ENCODE results near the gene SPDEF.
A peak's percentile ranks its signal among the peaks of the same experiment; 100 is the strongest.

The SPDEF gene

DNA sequence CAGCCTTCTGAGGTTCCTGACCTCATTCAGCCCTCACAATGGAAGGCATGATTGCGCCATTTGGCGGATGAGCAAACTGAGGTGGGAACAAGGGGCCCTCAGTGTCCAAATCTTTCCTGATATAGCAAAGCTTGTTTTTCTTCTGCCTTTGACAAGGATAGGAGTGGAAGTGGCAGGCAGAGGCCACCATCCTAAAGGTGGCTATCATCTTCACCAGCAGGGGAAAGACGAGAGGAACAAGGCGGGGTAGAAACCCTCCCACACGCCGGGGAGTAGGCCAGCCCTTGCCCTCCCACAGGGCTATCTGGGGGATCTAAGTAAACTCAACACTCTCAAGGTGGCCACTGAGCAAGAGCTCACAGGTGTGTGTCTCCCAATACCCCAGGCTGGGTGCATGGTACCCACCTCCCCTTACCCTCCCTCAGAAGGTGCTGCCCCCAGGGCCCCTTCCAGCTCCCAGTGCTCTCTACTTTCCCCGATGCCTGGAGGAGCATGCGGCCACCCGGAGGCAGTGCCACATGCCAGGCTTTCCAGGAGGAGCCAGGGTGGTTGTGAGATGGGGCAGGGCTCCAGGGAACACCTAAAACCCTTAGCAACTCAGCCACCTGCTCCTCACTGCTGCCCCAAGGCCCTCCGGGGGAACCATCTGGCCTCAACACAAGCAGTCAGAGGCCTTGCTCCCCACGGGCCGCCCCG lies 11.2 kb downstream of the SPDEF start:
- peak; percentile 20 for ATAC-seq
- no peak for DNase-seq

DNA sequence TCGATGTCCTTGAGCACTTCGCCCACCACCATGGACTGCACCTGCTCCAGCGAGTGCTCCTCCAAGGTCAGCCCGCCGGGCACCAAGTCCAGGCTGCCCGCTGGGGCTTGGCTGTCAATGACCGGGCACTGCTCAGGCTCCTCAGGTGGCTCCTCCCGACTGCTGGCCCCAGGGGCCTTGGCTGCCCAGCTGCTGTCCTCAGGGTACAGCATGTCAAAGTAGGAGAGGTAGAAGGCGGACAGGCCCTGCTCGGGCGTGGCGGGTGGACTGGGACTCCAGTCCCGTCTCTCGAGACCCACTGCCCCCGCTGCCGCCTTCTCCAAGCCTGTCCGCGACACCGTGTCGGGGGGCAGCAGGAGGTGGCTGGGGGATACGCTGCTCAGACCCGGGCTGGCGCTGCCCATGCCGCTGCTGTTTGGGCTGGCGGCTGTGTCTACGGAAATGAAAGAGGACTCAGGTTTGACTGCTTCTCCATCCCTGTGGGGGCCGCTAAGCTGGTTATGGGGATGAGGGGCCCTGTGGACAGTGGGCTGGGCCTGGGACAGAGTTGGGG lies 12.0 kb downstream of the SPDEF start:
- no peak for DNase-seq
- no peak for ATAC-seq

DNA sequence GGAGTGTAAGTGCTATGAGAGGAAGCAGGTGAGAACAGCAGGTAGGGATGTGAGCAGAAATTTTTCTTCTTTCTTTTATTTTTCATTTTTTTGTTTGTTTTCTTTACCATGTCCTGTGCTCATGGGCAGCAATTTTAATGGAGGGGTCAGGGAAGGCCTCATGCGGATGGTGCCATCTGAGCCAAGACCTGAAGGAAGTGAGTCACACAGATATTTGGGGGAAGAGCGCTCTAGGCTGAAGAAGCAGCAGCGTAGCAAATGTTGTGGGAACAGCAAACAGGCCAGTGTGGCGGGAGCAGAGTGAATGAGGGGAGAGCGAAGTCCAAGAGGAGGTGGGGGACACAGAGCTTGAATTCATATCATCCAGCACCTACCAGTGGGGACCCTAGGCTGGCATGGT lies 12.7 kb downstream of the SPDEF start:
- DNase-seq: no peak

GRCh38 chr6:34540841-34541240 lies 15.3 kb downstream of the SPDEF start:
- DNase-seq (no peak), ATAC-seq (no peak)

More for the DNA sequence above, 12.7 kb downstream of the SPDEF start:
- no peak for ATAC-seq

GRCh38 chr6:34540222-34540621 lies 15.9 kb downstream of the SPDEF start:
- no peak for ATAC-seq

DNA sequence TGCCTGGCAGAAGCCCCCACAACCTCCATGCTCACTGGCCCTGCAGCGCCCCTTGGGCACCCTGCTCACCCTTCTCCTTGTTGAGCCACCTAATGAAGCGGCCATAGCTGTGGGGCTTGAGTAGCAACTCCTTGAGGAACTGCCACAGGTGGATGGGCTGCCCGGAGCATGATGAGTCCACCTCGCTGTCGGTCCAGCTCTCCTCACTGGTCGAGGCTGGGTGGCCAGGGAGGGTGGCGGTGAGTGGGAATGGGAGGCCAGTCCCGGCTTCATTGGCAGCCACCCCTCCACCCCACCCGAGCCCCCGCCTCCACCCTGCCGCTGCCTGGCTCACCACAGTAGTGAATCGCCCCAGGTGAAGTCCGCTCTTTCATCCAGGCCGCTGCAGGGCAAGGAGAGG lies 16.9 kb downstream of the SPDEF start:
- DNase-seq: no peak

More at GRCh38 chr6:34540222-34540621, 15.9 kb downstream of the SPDEF start:
- no peak for DNase-seq

DNA sequence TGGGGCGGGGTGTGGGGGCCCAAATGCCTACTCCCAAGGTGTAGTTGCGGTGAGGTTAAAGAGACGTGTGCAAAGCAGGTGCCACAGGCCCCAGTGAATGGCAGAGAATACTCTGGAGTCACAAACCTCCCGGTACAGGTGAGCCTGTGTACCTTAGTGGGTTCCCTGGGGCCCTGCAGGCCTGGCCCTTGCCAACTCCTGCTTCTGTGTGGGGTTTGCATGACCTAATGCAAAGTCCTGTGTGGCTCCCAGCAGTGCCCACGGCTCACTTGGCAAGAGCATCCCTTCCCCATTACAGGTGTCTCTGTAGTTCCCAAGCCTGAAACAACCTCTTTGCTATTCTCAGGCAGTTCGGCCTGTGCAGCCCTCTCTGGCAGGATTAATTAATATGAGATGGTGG lies 17.5 kb downstream of the SPDEF start:
- DNase-seq: no peak
- no peak for ATAC-seq

More for the DNA sequence above, 16.9 kb downstream of the SPDEF start:
- ATAC-seq: no peak

GRCh38 chr6:34537922-34538550 lies 18.1 kb downstream of the SPDEF start:
- DNase-seq (no peak), ATAC-seq (no peak)

DNA sequence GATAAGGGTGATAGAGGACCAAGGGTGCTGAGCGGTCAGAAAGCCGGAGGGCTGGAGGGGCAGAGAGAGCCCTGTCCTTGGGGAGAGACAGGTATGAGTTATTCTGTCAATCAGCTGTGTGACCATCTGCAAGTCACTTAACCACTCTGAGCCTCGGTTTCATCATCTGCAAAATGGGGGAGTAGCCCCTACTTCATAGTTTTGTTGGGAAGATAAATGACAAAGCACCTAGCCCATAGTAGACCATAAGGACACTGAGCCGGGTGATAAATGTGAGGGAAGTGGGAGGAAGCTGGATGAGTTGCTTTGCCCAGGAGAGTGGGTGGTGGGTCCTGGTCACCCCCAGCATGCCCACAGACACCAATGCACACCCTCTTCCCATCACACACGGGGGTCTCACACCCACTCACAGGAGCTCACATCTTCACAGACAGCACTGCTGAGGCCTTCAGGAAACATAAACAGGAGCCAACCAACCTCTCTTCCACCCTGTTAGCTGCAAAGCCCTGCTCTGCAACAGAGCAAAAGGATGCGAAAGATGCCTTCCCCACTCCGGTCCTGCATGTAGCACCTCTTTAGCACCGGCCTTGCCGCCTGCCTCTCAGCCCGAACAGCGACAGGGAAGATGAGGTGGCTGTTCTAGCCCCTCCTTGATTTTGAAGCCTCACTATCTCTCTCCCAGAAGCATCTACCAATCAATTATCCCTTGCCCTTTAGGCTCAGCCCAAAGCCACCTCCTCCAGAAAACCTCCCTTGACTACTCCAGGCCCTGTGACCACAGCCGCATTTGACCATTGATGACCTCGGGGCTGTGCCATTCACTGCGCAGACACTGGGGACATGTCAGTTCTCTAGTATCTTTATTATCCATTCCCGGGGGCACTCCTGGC lies 18.9 kb downstream of the SPDEF start:
- DNase-seq: no peak
- no peak for ATAC-seq

DNA sequence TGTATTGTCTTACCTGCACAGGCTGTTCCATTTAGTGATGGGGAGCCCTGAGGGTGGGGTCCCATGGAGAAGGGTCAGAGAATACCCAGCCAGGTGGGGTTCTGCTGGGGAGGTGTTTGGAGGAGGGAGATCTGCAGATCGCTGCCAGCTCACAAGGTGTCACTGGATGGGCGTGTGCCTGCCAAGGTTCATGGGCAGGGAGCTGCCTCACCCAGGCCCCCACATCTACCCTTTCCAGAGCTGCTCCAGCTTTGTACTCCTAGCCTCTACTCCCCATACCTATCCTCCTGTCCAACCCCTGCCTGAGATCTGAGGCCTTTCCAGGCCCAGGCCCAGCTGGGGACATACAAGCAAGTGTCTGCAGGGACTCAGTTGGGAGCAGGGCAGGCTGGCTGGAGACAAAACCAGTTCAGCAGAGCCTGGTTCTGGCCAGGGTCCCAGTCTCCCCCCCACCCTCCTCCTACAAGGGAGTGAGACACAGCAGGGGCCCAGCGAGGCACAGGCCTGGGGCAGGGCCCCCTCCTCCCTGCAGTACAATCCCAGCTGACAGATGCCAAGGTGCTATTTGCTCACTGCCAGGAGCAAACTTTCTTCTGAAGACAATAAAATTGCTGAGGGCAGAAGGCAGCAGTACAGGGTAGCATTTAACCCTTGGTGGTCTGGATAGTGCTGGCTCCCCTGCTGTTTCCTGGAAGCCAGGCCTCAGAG lies 19.7 kb downstream of the SPDEF start:
- DNase-seq: no peak
- no peak for ATAC-seq

- DNase-seq (no peak), ATAC-seq (no peak)
These were observed 20.5 kb downstream of the SPDEF start for GRCh38 chr6:34535646-34536045.

DNA sequence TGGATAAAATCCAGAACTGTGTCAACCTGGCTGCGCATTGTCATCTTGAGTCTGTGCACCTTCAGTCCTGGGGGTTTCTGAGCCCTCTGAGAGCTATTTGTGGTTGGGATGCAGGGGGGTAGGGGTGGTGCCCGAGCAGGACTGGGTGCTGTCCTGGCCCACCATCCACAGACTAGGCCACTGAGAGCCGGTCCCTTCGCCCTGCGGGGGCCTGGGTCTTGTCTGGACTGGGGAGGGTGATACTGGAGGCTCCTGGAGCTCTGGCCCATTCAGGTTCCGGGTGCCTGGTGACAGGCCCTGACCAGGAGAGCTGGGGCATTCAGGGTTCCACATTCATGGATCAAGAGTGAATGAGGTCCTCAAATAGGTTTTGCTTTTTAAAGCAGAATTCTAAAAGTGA lies 20.9 kb downstream of the SPDEF start:
- no peak for ATAC-seq
- DNase-seq: no peak

DNA sequence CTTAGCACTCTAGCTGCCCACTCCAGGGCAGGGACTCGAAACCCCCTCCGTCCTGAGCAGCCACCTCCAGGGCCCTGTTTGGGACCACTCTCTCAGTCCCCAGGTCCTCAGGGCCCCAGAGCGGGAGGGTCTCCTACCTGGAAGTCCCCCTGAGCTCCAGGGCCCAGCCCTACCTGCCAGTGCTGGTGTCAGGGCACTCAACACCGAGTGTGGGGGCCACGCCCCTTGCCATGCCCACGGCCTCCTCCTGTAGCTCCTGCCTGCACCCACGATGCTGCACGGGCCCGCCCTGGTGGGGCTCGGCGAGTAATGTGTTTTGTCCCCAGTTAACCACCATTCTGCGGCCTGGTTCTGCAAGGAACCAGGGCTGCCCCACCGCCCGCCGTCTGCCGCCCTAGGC lies 21.5 kb downstream of the SPDEF start:
- DNase-seq: no peak

GRCh38 chr6:34534146-34534545 lies 22.0 kb downstream of the SPDEF start:
- ATAC-seq: no peak
- no peak for DNase-seq

More for the DNA sequence above, 21.5 kb downstream of the SPDEF start:
- ATAC-seq: no peak

- no peak for DNase-seq
- no peak for ATAC-seq
These were observed 23.9 kb downstream of the SPDEF start for GRCh38 chr6:34532230-34532629.

- peak; percentile 6 for ATAC-seq
These were observed 24.4 kb downstream of the SPDEF start for GRCh38 chr6:34531580-34532201.

GRCh38 chr6:34530753-34531365 lies 25.3 kb downstream of the SPDEF start:
- DNase-seq (no peak), ATAC-seq (no peak)

More at GRCh38 chr6:34531580-34532201, 24.4 kb downstream of the SPDEF start:
- peak; percentile 9 for DNase-seq

- no peak for ATAC-seq
- no peak for DNase-seq
These were observed 26.3 kb downstream of the SPDEF start for GRCh38 chr6:34529665-34530327.

DNA sequence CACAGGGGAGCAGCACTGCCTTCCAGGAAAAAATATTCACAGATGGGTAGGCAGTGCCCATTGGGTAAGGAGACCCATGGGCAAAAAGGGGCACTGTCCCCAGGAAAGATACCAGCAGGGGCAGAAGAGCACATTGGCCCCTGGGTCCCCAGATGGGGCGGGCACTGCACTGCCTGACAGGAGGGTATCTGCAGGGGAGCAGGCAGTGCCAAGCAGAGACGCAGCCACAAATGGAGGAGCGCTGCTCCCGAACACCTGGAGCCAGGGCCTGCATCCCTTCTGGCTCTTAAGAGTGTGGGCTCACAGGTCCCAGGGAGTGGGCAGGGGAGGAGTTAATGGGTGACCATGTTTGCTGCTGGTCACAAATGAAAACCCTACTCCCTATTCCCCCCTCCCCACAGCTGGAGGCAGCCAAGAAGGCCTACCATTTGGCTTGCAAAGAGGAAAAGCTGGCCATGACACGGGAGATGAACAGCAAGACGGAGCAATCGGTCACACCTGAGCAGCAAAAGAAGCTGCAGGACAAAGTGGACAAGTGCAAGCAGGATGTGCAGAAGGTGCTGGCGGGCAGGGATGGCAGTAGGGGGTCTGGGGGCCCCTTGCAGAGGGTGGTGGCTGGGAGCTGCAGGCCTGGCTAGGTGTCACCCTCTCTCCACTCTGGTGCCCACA lies 27.0 kb downstream of the SPDEF start:
- DNase-seq: no peak
- ATAC-seq: no peak

Data from stimulated activated naive CD8-positive, alpha-beta T cell treated with anti-CD3 and anti-CD28 coated beads, Interleukin-15, Interleukin-2, amounts not matched to agents 100 U/mL and 50 U/mL, for 24 hours (primary cell).